ENCODE data around the gene SNURF. TPM values are rescaled to one million over a fixed set of nuclear protein-coding genes. Genes with fewer than 3 reads are reported as not detected.
A peak's percentile ranks its signal among the peaks of the same experiment; 100 is the strongest.
"Not testable (repeated sequence)": the region's sequence is repeated elsewhere in the genome, so short reads cannot be mapped to it uniquely, and the experiment has no call there.

SNURF gene, protein sequence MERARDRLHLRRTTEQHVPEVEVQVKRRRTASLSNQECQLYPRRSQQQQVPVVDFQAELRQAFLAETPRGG
- total RNA-seq = 1 to 10 TPM in 3 of 4 donors, not detected in 1; 2.1 to 8.1 (median 3.5) TPM

DNA sequence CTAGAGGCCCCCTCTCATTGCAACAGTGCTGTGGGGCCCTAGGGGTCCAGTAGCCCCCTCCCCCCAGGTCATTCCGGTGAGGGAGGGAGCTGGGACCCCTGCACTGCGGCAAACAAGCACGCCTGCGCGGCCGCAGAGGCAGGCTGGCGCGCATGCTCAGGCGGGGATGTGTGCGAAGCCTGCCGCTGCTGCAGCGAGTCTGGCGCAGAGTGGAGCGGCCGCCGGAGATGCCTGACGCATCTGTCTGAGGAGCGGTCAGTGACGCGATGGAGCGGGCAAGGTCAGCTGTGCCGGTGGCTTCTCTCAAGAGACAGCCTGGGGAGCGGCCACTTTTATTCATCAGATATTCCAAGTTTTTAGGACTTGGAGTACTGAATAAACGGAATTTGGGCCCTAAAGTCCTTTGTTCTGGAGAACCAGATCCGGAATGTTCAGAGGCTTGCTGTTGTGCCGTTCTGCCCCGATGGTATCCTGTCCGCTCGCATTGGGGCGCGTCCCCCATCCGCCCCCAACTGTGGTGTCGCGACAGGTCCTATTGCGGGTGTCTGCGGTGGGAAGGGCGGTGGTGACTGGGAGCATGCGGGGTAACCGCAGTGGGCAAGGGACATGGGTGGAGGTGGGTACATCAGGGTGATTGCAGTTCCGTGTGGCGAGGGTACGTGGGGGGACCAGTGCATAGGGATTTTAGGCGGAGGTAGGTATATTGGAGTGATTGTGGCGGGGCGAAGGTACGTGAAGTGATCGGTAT is at the start of gene SNURF, which contains the start of gene SNRPN:
SNURF (plus strand) TSS at position 205 of the 748 bp plus-strand sequence; CDS start at position 267, 62 bp downstream.
SNRPN (plus strand) TSS at position 205 of the 748 bp plus-strand sequence. CDS start 19,467 bp downstream, outside the sequence.
- H3K4me1 ChIP-seq = no peaks in the 10 kb centered on the region
- H3K4me3 ChIP-seq = peak within 1 kb of the TSS; percentile 55 to 78 (median 67)
- H3K27me3 ChIP-seq = no peaks in the 10 kb centered on the region
- peaks cover 0 to 17% (median 0%) of the 10 kb centered on the region in 4 donors for H3K9me3 ChIP-seq
- TF ChIP-seq, protein P1, sequence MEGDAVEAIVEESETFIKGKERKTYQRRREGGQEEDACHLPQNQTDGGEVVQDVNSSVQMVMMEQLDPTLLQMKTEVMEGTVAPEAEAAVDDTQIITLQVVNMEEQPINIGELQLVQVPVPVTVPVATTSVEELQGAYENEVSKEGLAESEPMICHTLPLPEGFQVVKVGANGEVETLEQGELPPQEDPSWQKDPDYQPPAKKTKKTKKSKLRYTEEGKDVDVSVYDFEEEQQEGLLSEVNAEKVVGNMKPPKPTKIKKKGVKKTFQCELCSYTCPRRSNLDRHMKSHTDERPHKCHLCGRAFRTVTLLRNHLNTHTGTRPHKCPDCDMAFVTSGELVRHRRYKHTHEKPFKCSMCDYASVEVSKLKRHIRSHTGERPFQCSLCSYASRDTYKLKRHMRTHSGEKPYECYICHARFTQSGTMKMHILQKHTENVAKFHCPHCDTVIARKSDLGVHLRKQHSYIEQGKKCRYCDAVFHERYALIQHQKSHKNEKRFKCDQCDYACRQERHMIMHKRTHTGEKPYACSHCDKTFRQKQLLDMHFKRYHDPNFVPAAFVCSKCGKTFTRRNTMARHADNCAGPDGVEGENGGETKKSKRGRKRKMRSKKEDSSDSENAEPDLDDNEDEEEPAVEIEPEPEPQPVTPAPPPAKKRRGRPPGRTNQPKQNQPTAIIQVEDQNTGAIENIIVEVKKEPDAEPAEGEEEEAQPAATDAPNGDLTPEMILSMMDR (IDR thresholded peaks at IDR 0.05) = no peak
- TF ChIP-seq EP300 (IDR thresholded peaks at IDR 0.05) (peak in 1 of 2 donors; percentile 85), POLR2A (IDR thresholded peaks at IDR 0.05) (peak; percentile 18 to 61)
- DNase-seq (ENCODE audit: low spot score in 2 of 2) = peak; percentile 41 to 43
- no peaks in the 10 kb centered on the region for H3K36me3 ChIP-seq
- H3K27ac ChIP-seq = peak within 1 kb of the TSS; percentile 70 to 96 (median 88)
- WGBS, 2 donors = 52 to 58% methylated on average over 44 to 47 of the region's 47 CpGs

DNA sequence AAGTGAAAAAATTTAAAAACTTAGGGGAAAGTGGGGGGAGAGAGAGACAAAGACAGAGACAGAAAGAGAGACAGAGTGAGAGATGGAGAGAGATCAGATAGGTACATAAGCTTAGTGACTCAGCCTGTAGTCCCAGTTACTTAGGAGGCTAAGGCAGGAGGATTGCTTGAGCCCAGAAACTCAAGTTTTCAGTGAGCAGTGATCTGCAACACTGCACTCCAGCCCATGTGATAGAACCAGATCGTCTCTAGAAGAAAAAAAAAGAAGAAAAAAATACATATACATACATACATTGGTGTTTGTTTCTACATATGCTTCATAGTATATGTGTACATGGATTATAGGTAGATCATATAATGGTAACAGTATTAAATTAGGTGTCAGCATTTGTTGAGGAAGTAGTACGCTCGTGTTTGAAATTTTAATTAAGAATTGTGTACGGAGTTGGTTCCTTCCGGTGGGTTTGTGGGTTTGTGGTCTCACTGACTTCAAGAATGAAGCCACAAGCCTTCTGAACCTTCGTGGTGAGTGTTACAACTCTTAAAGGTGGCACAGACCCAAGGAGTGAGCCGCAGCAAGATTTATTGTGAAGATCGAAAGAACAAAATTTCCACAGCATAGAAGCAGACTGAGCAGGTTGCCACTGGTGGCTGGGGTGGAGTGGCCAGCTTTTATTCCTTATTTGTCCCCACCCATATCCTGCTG is 38.3 kb upstream of the SNURF start:
- Histone ChIP-seq H3K4me3 (no peak overlapping the region), H3K36me3 (no peaks in the 10 kb centered on the region), H3K4me1 (no peaks in the 10 kb centered on the region), H3K9me3 (peaks cover 0 to 23% (median 0%) of the 10 kb centered on the region in 4 donors), H3K27ac (no peak overlapping the region), H3K27me3 (no peaks in the 10 kb centered on the region)
- no peak for DNase-seq (ENCODE audit: low spot score in 2 of 2)
- TF ChIP-seq, protein P1 (IDR thresholded peaks at IDR 0.05) = no peak
- TF ChIP-seq EP300 (IDR thresholded peaks at IDR 0.05) (no peak), POLR2A (IDR thresholded peaks at IDR 0.05) (no peak)
- 79 to 81% methylated on average over 8 of the region's 8 CpGs for WGBS, 2 donors

DNA sequence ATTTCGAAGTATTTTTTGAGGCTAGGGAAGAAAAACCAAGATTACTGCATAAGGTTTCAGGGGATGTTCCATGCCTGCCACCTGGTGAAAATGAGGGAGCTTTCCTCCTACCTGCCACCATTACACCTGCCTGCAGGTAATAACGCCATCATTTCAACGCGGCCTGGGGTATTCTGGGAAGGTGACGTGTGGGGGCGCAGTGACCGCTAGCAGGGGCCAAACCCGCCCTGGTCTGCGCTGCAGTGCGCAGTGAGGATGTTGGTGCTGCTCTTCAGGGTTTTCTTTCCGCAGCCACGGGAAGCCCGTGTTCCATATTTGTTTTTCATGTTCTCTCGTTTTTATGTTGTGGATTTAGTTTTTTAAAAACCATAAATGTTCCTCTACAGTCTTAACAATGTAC is 37.4 kb upstream of the SNURF start:
- Histone ChIP-seq H3K9me3 (peaks cover 0 to 21% (median 0%) of the 10 kb centered on the region in 4 donors), H3K4me1 (no peaks in the 10 kb centered on the region), H3K27ac (no peak overlapping the region), H3K36me3 (no peaks in the 10 kb centered on the region), H3K4me3 (no peak overlapping the region), H3K27me3 (no peaks in the 10 kb centered on the region)
- no peak for DNase-seq (ENCODE audit: low spot score in 2 of 2)
- no peak for TF ChIP-seq EP300 (IDR thresholded peaks at IDR 0.05)
- TF ChIP-seq, protein P1 (IDR thresholded peaks at IDR 0.05) = no peak
- TF ChIP-seq POLR2A (IDR thresholded peaks at IDR 0.05) = no peak
- 89 to 91% methylated on average over 14 of the region's 14 CpGs for WGBS, 2 donors

DNA sequence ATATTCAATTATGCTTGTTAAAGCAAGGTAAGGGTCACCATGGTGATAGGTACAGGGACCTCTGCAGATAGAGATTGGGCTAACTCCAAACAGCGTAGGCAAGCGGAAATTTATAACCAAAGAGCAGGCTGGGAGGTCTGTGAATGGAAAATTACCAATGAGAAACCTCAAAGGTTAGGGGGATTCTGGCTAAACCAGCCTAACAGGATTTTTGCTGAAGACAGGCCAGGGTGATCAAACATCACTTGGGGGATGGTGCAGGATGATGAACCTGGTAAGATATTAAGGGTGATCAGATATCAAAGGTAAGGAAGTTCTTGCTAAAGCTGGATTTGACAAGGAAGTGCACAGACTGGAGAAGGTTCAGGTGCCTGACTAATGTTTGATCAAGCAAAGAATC is 35.3 kb upstream of the SNURF start:
- no peaks in the 10 kb centered on the region for H3K27me3 ChIP-seq
- H3K4me3 ChIP-seq = no peak overlapping the region
- no peaks in the 10 kb centered on the region for H3K36me3 ChIP-seq
- no peak for DNase-seq (ENCODE audit: low spot score in 2 of 2)
- H3K4me1 ChIP-seq = no peaks in the 10 kb centered on the region
- peaks cover 0 to 15% (median 0%) of the 10 kb centered on the region in 4 donors for H3K9me3 ChIP-seq
- no peak for TF ChIP-seq POLR2A (IDR thresholded peaks at IDR 0.05)
- TF ChIP-seq, protein P1 (IDR thresholded peaks at IDR 0.05) = no peak
- TF ChIP-seq EP300 (IDR thresholded peaks at IDR 0.05) = no peak
- 87 to 89% methylated on average over 2 of the region's 2 CpGs for WGBS, 2 donors
- no peak overlapping the region for H3K27ac ChIP-seq

DNA sequence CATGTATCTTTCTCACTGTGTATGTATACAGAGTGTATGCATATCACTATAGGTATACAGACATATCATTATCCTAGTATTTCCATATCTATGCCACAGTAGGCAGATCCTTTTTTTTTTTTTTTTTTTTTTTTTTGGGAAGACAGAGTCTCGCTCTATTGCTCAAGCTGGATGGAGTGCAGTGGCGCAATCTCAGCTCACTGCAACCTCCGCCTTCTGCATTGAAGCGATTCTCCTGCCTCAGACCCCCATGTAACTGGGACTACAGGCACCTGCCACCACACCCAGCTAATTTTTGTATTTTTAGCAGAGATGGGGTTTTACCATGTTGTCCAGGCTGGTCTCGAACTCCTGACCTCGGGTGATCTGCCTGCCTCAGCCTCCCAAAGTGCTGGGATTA is 32.0 kb upstream of the SNURF start:
- not testable (repeated sequence) for H3K4me1 ChIP-seq; DNase-seq (ENCODE audit: low spot score in 2 of 2)
- 83 to 87% methylated on average over 6 of the region's 6 CpGs for WGBS, 2 donors

More for the DNA sequence above, 32.0 kb upstream of the SNURF start:
- H3K9me3 ChIP-seq, H3K27ac ChIP-seq, H3K27me3 ChIP-seq, H3K4me3 ChIP-seq, H3K36me3 ChIP-seq: not testable (repeated sequence)
